Osteoblast (primary cell): ENCODE measurements around the gene ABCG4. TPM values are rescaled to one million over a fixed set of nuclear protein-coding genes. Genes with fewer than 3 reads are reported as not detected.

Source experiments
- DNase-seq: peaks from one replicate; pipeline ENCODE4 v3.0.0; 2011; ENCODE audit warnings: low spot score, mixed read lengths; ENCODE audit not compliant: insufficient read length; ENCODE audit errors: missing footprints
- H2AFZ ChIP-seq: 2 replicates; pipeline ENCODE4 v1.6.0; 2011; ENCODE audit warnings: mild to moderate bottlenecking, low read length
- H3K27ac ChIP-seq: 2 replicates; pipeline ENCODE4 v1.5.1; 2011; ENCODE audit warnings: mild to moderate bottlenecking, low read depth, low read length, moderate library complexity
- H3K27me3 ChIP-seq: 2 replicates; pipeline ENCODE4 v1.6.0; 2012; ENCODE audit warnings: mild to moderate bottlenecking, control low read depth, inconsistent platforms, low read length, moderate library complexity; ENCODE audit not compliant: insufficient read depth
- H3K36me3 ChIP-seq: 2 replicates; pipeline ENCODE4 v1.5.1; 2011; ENCODE audit warnings: mild to moderate bottlenecking, low read length, control low read depth, moderate library complexity; ENCODE audit not compliant: insufficient read depth
- H3K4me1 ChIP-seq: 2 replicates; pipeline ENCODE4 v1.5.1; 2011; ENCODE audit warnings: mild to moderate bottlenecking, low read length, control low read depth, moderate library complexity; ENCODE audit not compliant: insufficient read depth
- H3K4me2 ChIP-seq: 2 replicates; pipeline ENCODE4 v1.6.0; 2011; ENCODE audit warnings: mild to moderate bottlenecking, low read length; ENCODE audit not compliant: insufficient read depth
- H3K4me3 ChIP-seq: fragments of 200-600 bp; sonication (generic); 3 replicates; pipeline ENCODE4 v1.5.1; 2012; ENCODE audit warnings: mild to moderate bottlenecking, low read length, inconsistent platforms; ENCODE audit not compliant: insufficient read depth
- H3K79me2 ChIP-seq: 2 replicates; pipeline ENCODE4 v1.6.0; 2012; ENCODE audit warnings: mild to moderate bottlenecking, low read length, control low read depth, inconsistent platforms; ENCODE audit not compliant: insufficient read depth
- H3K9me3 ChIP-seq: 2 replicates; pipeline ENCODE4 v1.5.1; 2011; ENCODE audit warnings: low read depth, low read length, control low read depth
- H4K20me1 ChIP-seq: 2 replicates; pipeline ENCODE4 v1.6.0; 2012; ENCODE audit warnings: mild to moderate bottlenecking, low read length, control low read depth; ENCODE audit not compliant: insufficient read depth
- total RNA-seq: library from RNA; depleted of rRNA; stranded (reverse); fragments of >200 nt; gene quantifications from 2 replicates; pipeline ENCODE4 v1.2.3, GENCODE V29; 2012
- TF ChIP-seq, protein P1 (sequence below): IDR thresholded peaks from 2 replicates; pipeline ENCODE4 v1.5.1; 2011; ENCODE audit warnings: mild to moderate bottlenecking, low read depth, low read length, moderate library complexity; ENCODE audit errors: extremely low read depth

Gene ABCG4
- total RNA-seq, 1 donor, result not detected

DNA sequence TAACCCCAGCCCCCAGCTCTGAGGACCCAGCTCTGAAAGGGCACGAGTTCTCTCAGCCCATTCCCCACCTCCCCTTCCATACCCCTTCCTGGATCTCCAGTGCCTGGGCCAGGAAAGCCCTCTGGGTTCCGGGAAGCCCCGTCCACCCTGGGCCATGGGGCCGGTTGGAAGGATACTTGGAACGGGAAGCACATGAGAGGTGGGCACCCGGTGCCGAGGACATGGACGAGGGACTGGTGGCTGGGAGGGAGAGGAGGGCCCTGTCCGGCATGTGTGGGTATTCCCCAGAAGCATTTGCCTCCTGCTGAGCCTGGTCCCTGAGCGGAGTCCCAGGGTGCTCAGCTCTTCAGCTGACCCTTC is 32.6 kb upstream of the ABCG4 start:
- TF ChIP-seq, protein P1, sequence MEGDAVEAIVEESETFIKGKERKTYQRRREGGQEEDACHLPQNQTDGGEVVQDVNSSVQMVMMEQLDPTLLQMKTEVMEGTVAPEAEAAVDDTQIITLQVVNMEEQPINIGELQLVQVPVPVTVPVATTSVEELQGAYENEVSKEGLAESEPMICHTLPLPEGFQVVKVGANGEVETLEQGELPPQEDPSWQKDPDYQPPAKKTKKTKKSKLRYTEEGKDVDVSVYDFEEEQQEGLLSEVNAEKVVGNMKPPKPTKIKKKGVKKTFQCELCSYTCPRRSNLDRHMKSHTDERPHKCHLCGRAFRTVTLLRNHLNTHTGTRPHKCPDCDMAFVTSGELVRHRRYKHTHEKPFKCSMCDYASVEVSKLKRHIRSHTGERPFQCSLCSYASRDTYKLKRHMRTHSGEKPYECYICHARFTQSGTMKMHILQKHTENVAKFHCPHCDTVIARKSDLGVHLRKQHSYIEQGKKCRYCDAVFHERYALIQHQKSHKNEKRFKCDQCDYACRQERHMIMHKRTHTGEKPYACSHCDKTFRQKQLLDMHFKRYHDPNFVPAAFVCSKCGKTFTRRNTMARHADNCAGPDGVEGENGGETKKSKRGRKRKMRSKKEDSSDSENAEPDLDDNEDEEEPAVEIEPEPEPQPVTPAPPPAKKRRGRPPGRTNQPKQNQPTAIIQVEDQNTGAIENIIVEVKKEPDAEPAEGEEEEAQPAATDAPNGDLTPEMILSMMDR, result no peak

DNA sequence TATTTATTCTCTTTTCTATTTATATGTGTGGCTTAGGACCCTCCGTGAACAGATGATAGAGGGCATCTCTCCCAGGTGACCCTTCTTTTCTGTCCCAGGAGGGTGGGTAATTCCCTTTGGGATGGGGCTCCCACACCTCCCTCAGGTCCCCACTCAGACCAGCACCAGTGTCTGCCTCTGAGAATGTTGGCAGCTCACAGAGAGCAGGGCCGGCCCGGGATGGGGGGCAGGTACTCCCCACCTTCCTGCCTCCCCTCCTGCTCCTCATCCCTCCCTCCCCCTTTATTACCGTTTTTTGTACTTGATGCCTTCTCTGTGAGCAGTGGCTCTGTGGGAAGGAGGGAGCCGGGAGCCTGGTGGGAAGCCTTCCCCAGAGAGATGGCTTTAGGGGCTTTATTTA is 32.3 kb upstream of the ABCG4 start:
- Histone ChIP-seq H3K27ac (no peak overlapping the region), H3K79me2 (peaks cover 2% of the 10 kb centered on the region), H3K27me3 (no peaks in the 10 kb centered on the region), H3K4me3 (no peak overlapping the region), H2AFZ (no peak overlapping the region), H3K36me3 (peaks cover 38% of the 10 kb centered on the region), H3K9me3 (no peaks in the 10 kb centered on the region), H3K4me2 (no peak overlapping the region), H4K20me1 (no peaks in the 10 kb centered on the region), H3K4me1 (peaks cover 8% of the 10 kb centered on the region)
- DNase-seq, result peak; percentile 63
- TF ChIP-seq, protein P1, result no peak

More for the DNA sequence above, 32.6 kb upstream of the ABCG4 start:
- Histone ChIP-seq H3K79me2 (no peaks in the 10 kb centered on the region), H2AFZ (no peak overlapping the region), H3K4me3 (no peak overlapping the region), H3K4me2 (no peak overlapping the region), H3K27ac (no peak overlapping the region), H4K20me1 (no peaks in the 10 kb centered on the region), H3K9me3 (no peaks in the 10 kb centered on the region), H3K4me1 (peaks cover 8% of the 10 kb centered on the region), H3K36me3 (peaks cover 41% of the 10 kb centered on the region), H3K27me3 (no peaks in the 10 kb centered on the region)
- DNase-seq, result peak; percentile 25

DNA sequence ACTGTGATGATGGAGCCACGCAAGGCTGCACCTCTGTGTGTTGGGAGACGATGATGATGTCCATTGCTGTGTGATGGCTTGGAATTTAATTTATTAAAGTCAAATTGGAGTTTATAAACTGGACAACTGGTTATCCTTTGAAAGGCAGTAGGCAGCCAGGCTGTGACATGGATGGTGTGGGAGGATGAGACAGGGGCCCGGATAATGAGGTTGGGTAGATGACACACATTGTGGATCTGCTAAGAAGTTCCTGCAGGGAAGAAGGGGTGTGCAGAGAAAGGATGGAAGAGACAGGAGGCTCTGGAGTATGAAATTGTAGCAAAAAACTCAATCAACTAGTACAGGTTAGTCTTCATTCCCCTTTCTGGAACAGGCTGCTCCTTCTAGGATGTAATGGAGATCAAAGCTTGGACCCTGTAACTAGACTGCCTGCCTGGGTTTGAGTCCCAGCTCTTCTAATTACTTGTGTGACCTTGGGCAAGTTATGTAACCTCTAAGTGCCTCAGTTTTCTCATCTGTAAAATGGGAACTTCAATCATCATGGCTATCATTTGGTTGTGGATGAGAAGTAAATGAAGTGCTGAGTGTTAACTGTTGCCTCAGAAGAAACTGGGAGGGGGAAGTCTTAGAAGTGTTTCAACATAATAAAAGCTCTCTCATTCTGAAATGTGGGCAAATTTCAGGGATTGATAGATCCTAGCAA is 31.7 kb upstream of the ABCG4 start:
- H3K4me2 ChIP-seq, result no peak overlapping the region
- peaks cover 2% of the 10 kb centered on the region for H4K20me1 ChIP-seq
- H3K4me1 ChIP-seq, result peaks cover 12% of the 10 kb centered on the region
- H3K79me2 ChIP-seq, result peaks cover 7% of the 10 kb centered on the region
- H3K36me3 ChIP-seq, result peaks cover 34% of the 10 kb centered on the region
- TF ChIP-seq, protein P1, result no peak
- H3K27me3 ChIP-seq, result no peaks in the 10 kb centered on the region
- no peak overlapping the region for H3K27ac ChIP-seq
- no peak overlapping the region for H3K4me3 ChIP-seq
- no peaks in the 10 kb centered on the region for H3K9me3 ChIP-seq
- DNase-seq, result peak; percentile 47
- no peak overlapping the region for H2AFZ ChIP-seq

DNA sequence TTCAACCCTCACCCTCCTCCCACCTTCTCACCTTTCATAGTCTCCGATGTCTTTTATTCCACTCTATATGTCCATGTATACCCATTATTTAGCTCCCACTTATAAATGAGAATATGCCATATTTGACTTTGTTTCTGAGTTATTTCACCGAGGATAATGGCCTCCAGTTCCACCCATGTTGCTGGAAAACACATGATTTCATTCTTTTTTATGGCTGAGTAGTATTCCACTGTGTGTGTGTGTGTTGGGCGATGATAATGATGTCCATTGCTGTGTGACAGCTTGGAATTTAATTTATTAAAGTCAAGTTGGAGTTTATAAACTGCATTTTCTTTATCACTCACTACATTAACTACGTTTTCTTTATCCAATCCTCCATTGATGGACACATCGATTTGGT is 30.6 kb upstream of the ABCG4 start:
- H3K4me1 ChIP-seq, result peaks cover 17% of the 10 kb centered on the region
- TF ChIP-seq, protein P1, result no peak
- H3K27ac ChIP-seq, result no peak overlapping the region
- no peak overlapping the region for H2AFZ ChIP-seq
- peaks cover 26% of the 10 kb centered on the region for H3K36me3 ChIP-seq
- H3K9me3 ChIP-seq, result no peaks in the 10 kb centered on the region
- no peak overlapping the region for H3K4me3 ChIP-seq
- H3K27me3 ChIP-seq, result no peaks in the 10 kb centered on the region
- H4K20me1 ChIP-seq, result peaks cover 10% of the 10 kb centered on the region
- no peak overlapping the region for H3K4me2 ChIP-seq
- H3K79me2 ChIP-seq, result peaks cover 18% of the 10 kb centered on the region
- DNase-seq, result peak; percentile 18
